HG02623 (cell line): ENCODE measurements around the gene PRIMA1.

Source experiments
- ATAC-seq: cut with Tn5 transposase; IDR thresholded peaks from one replicate; pipeline ENCODE4 v1.9.1; 2021; ENCODE audit warnings: moderate library complexity; ENCODE audit not compliant: unreplicated experiment

Gene PRIMA1

GRCh38 chr14:93788293-93788542, at the start of gene PRIMA1:
PRIMA1 (minus strand) TSS chr14:93788485; CDS start chr14:93787718, 767 bp downstream.
- ATAC-seq: no peak

GRCh38 chr14:93834699-93835371, 46.5 kb upstream of the PRIMA1 start:
- ATAC-seq: no peak

GRCh38 chr14:93832665-93833064, 44.4 kb upstream of the PRIMA1 start:
- no peak for ATAC-seq

GRCh38 chr14:93832081-93832480, 43.8 kb upstream of the PRIMA1 start:
- no peak for ATAC-seq

- ATAC-seq: no peak
Measured at GRCh38 chr14:93830753-93831461, 42.6 kb upstream of the PRIMA1 start.

- no peak for ATAC-seq
Measured at GRCh38 chr14:93829839-93830481, 41.7 kb upstream of the PRIMA1 start.

GRCh38 chr14:93825235-93825553, 36.9 kb upstream of the PRIMA1 start:
- ATAC-seq: no peak

- no peak for ATAC-seq
Measured at GRCh38 chr14:93824518-93825234, 36.4 kb upstream of the PRIMA1 start.

- ATAC-seq: no peak
Measured at GRCh38 chr14:93824076-93824475, 35.8 kb upstream of the PRIMA1 start.

GRCh38 chr14:93821051-93821450, 32.8 kb upstream of the PRIMA1 start:
- ATAC-seq: no peak

- no peak for ATAC-seq
Measured at GRCh38 chr14:93818857-93819256, 30.6 kb upstream of the PRIMA1 start.

GRCh38 chr14:93811676-93812075, 23.4 kb upstream of the PRIMA1 start:
- ATAC-seq: no peak

GRCh38 chr14:93811020-93811419, 22.7 kb upstream of the PRIMA1 start:
- no peak for ATAC-seq

- ATAC-seq: peak; percentile 48
Measured at GRCh38 chr14:93809491-93810420, 21.5 kb upstream of the PRIMA1 start.

GRCh38 chr14:93804654-93805053, 16.4 kb upstream of the PRIMA1 start:
- no peak for ATAC-seq

GRCh38 chr14:93803408-93804318, 15.4 kb upstream of the PRIMA1 start:
- no peak for ATAC-seq

GRCh38 chr14:93799989-93800921, 12.0 kb upstream of the PRIMA1 start:
- no peak for ATAC-seq

- no peak for ATAC-seq
Measured at GRCh38 chr14:93799617-93799988, 11.3 kb upstream of the PRIMA1 start.

GRCh38 chr14:93797536-93797935, 9.3 kb upstream of the PRIMA1 start:
- ATAC-seq: no peak
